Measurements from ENCODE around the gene HSFX4. TPM values are rescaled to one million over a fixed set of nuclear protein-coding genes. Genes with fewer than 3 reads are reported as not detected.
"Not testable (repeated sequence)": the region's sequence is repeated elsewhere in the genome, so short reads cannot be mapped to it uniquely, and the experiment has no call there.

The HSFX4 gene
- total and polyA plus RNA-seq, 5 donors, result not detected

GRCh38 chrX:149923836-149924235 is 5.5 kb upstream of the HSFX4 start:
- H3K4me1 ChIP-seq (ENCODE audit: control insufficient read depth, insufficient read depth, low read length); intact Hi-C loops (cut with DNase I); ATAC-seq; H3K4me3 ChIP-seq (ENCODE audit: low read length); H3K27ac ChIP-seq (ENCODE audit: low read length); DNase-seq; H3K27me3 ChIP-seq (ENCODE audit: control insufficient read depth, insufficient read depth); H3K9me3 ChIP-seq (ENCODE audit: control insufficient read depth, low read length): not testable (repeated sequence)
- no CpG with 5 or more reads among the region's 4 CpGs for WGBS

GRCh38 chrX:149924434-149924833 is 4.9 kb upstream of the HSFX4 start:
- DNase-seq; H3K4me1 ChIP-seq (ENCODE audit: control insufficient read depth, insufficient read depth, low read length); H3K4me3 ChIP-seq (ENCODE audit: low read length); ATAC-seq; H3K27me3 ChIP-seq (ENCODE audit: control insufficient read depth, insufficient read depth); H3K9me3 ChIP-seq (ENCODE audit: control insufficient read depth, low read length); intact Hi-C loops (cut with DNase I); H3K27ac ChIP-seq (ENCODE audit: low read length): not testable (repeated sequence)
- WGBS, result no CpG with 5 or more reads among the region's 5 CpGs

GRCh38 chrX:149927245-149927963 is 2.0 kb upstream of the HSFX4 start:
- H3K9me3 ChIP-seq (ENCODE audit: control insufficient read depth, low read length); H3K27me3 ChIP-seq (ENCODE audit: control insufficient read depth, insufficient read depth); DNase-seq; H3K27ac ChIP-seq (ENCODE audit: low read length); ATAC-seq; H3K4me3 ChIP-seq (ENCODE audit: low read length); H3K4me1 ChIP-seq (ENCODE audit: control insufficient read depth, insufficient read depth, low read length); intact Hi-C loops (cut with DNase I): not testable (repeated sequence)
- WGBS, result 90% methylated on average over 1 of the region's 8 CpGs

GRCh38 chrX:149927964-149928258 is 1.5 kb upstream of the HSFX4 start:
- H3K27me3 ChIP-seq (ENCODE audit: control insufficient read depth, insufficient read depth); intact Hi-C loops (cut with DNase I); H3K4me3 ChIP-seq (ENCODE audit: low read length); DNase-seq; H3K4me1 ChIP-seq (ENCODE audit: control insufficient read depth, insufficient read depth, low read length); ATAC-seq; H3K27ac ChIP-seq (ENCODE audit: low read length); H3K9me3 ChIP-seq (ENCODE audit: control insufficient read depth, low read length): not testable (repeated sequence)
- no CpG with 5 or more reads among the region's 1 CpG for WGBS

- H3K4me1 ChIP-seq (ENCODE audit: control insufficient read depth, insufficient read depth, low read length); ATAC-seq; H3K4me3 ChIP-seq (ENCODE audit: low read length); intact Hi-C loops (cut with DNase I); H3K9me3 ChIP-seq (ENCODE audit: control insufficient read depth, low read length); H3K27me3 ChIP-seq (ENCODE audit: control insufficient read depth, insufficient read depth); H3K27ac ChIP-seq (ENCODE audit: low read length); DNase-seq: not testable (repeated sequence)
- WGBS, result 100% methylated on average over 1 of the region's 1 CpG
Observed at GRCh38 chrX:149928635-149929034, 738 bp upstream of the HSFX4 start.

- DNase-seq; H3K4me3 ChIP-seq (ENCODE audit: low read length); H3K27me3 ChIP-seq (ENCODE audit: control insufficient read depth, insufficient read depth); ATAC-seq; H3K4me1 ChIP-seq (ENCODE audit: control insufficient read depth, insufficient read depth, low read length); H3K9me3 ChIP-seq (ENCODE audit: control insufficient read depth, low read length); H3K27ac ChIP-seq (ENCODE audit: low read length); intact Hi-C loops (cut with DNase I): not testable (repeated sequence)
- WGBS, result 48% methylated on average over 2 of the region's 4 CpGs
Observed at GRCh38 chrX:149931355-149931754, 2.0 kb downstream of the HSFX4 start.

- WGBS, result 91% methylated on average over 2 of the region's 2 CpGs
- intact Hi-C loops (cut with DNase I), result not testable (repeated sequence)
Observed at GRCh38 chrX:149932150-149932549, 2.8 kb downstream of the HSFX4 start.

GRCh38 chrX:149932970-149933369 is 3.6 kb downstream of the HSFX4 start:
- H3K27me3 ChIP-seq (ENCODE audit: control insufficient read depth, insufficient read depth); H3K9me3 ChIP-seq (ENCODE audit: control insufficient read depth, low read length); ATAC-seq; DNase-seq; H3K4me3 ChIP-seq (ENCODE audit: low read length); H3K27ac ChIP-seq (ENCODE audit: low read length); H3K4me1 ChIP-seq (ENCODE audit: control insufficient read depth, insufficient read depth, low read length); intact Hi-C loops (cut with DNase I): not testable (repeated sequence)
- WGBS, result 100% methylated on average over 1 of the region's 5 CpGs

More at GRCh38 chrX:149932150-149932549, 2.8 kb downstream of the HSFX4 start:
- not testable (repeated sequence) for H3K4me1 ChIP-seq (ENCODE audit: control insufficient read depth, insufficient read depth, low read length); H3K27me3 ChIP-seq (ENCODE audit: control insufficient read depth, insufficient read depth); H3K4me3 ChIP-seq (ENCODE audit: low read length); H3K9me3 ChIP-seq (ENCODE audit: control insufficient read depth, low read length); ATAC-seq; H3K27ac ChIP-seq (ENCODE audit: low read length); DNase-seq

- H3K4me1 ChIP-seq (ENCODE audit: control insufficient read depth, insufficient read depth, low read length); H3K27me3 ChIP-seq (ENCODE audit: control insufficient read depth, insufficient read depth); intact Hi-C loops (cut with DNase I); H3K27ac ChIP-seq (ENCODE audit: low read length); H3K4me3 ChIP-seq (ENCODE audit: low read length); ATAC-seq; H3K9me3 ChIP-seq (ENCODE audit: control insufficient read depth, low read length); DNase-seq: not testable (repeated sequence)
- 86% methylated on average over 10 of the region's 21 CpGs for WGBS
Observed at GRCh38 chrX:149933547-149933946, 4.2 kb downstream of the HSFX4 start.

GRCh38 chrX:149937328-149937727 is 8.0 kb downstream of the HSFX4 start:
- intact Hi-C loops (cut with DNase I); DNase-seq; H3K4me1 ChIP-seq (ENCODE audit: control insufficient read depth, insufficient read depth, low read length); ATAC-seq; H3K9me3 ChIP-seq (ENCODE audit: control insufficient read depth, low read length); H3K27me3 ChIP-seq (ENCODE audit: control insufficient read depth, insufficient read depth); H3K27ac ChIP-seq (ENCODE audit: low read length): not testable (repeated sequence)
- WGBS, result 45% methylated on average over 5 of the region's 5 CpGs
- peak overlapping the region; percentile 57 for H3K4me3 ChIP-seq (ENCODE audit: low read length)

GRCh38 chrX:149937871-149938426 is 8.6 kb downstream of the HSFX4 start:
- DNase-seq, result peak; percentile 49 to 71 (median 70)
- no peak for ATAC-seq
- H3K27ac ChIP-seq (ENCODE audit: low read length), result peak overlapping the region; percentile 84
- intact Hi-C loops (cut with DNase I), result no loop called here
- H3K27me3 ChIP-seq (ENCODE audit: control insufficient read depth, insufficient read depth), result no peaks in the 10 kb centered on the region
- H3K4me1 ChIP-seq (ENCODE audit: control insufficient read depth, insufficient read depth, low read length), result no peaks in the 10 kb centered on the region
- H3K9me3 ChIP-seq (ENCODE audit: control insufficient read depth, low read length), result no peaks in the 10 kb centered on the region
- WGBS, result 0% methylated on average over 44 of the region's 46 CpGs
- H3K4me3 ChIP-seq (ENCODE audit: low read length), result peak overlapping the region; percentile 57

Measured in right cardiac atrium (tissue), 5 donors.